Effector memory CD4-positive, alpha-beta T cell (primary cell): ENCODE results near the gene ZKSCAN7.
"Not testable (repeated sequence)": the region's sequence is repeated elsewhere in the genome, so short reads cannot be mapped to it uniquely, and the experiment has no call there.

Source experiments
- DNase-seq, 3 donors: peaks; one replicate each; pipeline ENCODE4 v3.0.0-alpha.2; 2020
- H3K27ac ChIP-seq: 2 replicates; pipeline ENCODE4 v1.7.0; 2013; ENCODE audit warnings: mild to moderate bottlenecking, low read length, moderate library complexity; ENCODE audit not compliant: insufficient read depth, poor library complexity, severe bottlenecking
- H3K27me3 ChIP-seq: replicated peaks from 2 replicates; pipeline ENCODE4 v1.7.0; 2013; ENCODE audit warnings: mild to moderate bottlenecking, low read length; ENCODE audit not compliant: insufficient read depth, control insufficient read depth, poor library complexity, severe bottlenecking
- H3K36me3 ChIP-seq: 2 replicates; pipeline ENCODE4 v1.7.0; 2013; ENCODE audit warnings: mild to moderate bottlenecking, low read length, moderate library complexity; ENCODE audit not compliant: control insufficient read depth, insufficient read depth
- H3K4me1 ChIP-seq: 2 replicates; pipeline ENCODE4 v1.7.0; 2013; ENCODE audit warnings: low read length, mild to moderate bottlenecking; ENCODE audit not compliant: control insufficient read depth, insufficient read depth, poor library complexity, severe bottlenecking
- H3K4me3 ChIP-seq: 2 replicates; pipeline ENCODE4 v1.7.0; 2013; ENCODE audit warnings: low read length, low read depth, mild to moderate bottlenecking; ENCODE audit not compliant: insufficient read depth, poor library complexity, severe bottlenecking
- H3K9me3 ChIP-seq: 2 replicates; pipeline ENCODE4 v1.7.0; 2013; ENCODE audit warnings: mild to moderate bottlenecking, low read length, moderate library complexity; ENCODE audit not compliant: control insufficient read depth

ZKSCAN7 gene

GRCh38 chr3:44568561-44568960 lies 13.6 kb downstream of the ZKSCAN7 start:
- no peaks in the 10 kb centered on the region for H3K27me3 ChIP-seq
- peaks cover 21% of the 10 kb centered on the region for H3K36me3 ChIP-seq
- no peak overlapping the region for H3K27ac ChIP-seq
- no peaks in the 10 kb centered on the region for H3K4me1 ChIP-seq
- no peak for DNase-seq
- H3K9me3 ChIP-seq: peaks cover 19% of the 10 kb centered on the region
- no peak overlapping the region for H3K4me3 ChIP-seq

- DNase-seq: no peak
- H3K36me3 ChIP-seq: peaks cover 18% of the 10 kb centered on the region
- H3K9me3 ChIP-seq: peaks cover 19% of the 10 kb centered on the region
- no peaks in the 10 kb centered on the region for H3K4me1 ChIP-seq
- no peak overlapping the region for H3K4me3 ChIP-seq
- no peaks in the 10 kb centered on the region for H3K27me3 ChIP-seq
- no peak overlapping the region for H3K27ac ChIP-seq
These were observed 16.0 kb downstream of the ZKSCAN7 start for GRCh38 chr3:44571024-44571423.

- H3K36me3 ChIP-seq: no peaks in the 10 kb centered on the region
- DNase-seq: no peak
- no peaks in the 10 kb centered on the region for H3K27me3 ChIP-seq
- H3K9me3 ChIP-seq: peaks cover 3% of the 10 kb centered on the region
- no peak overlapping the region for H3K4me3 ChIP-seq
- H3K4me1 ChIP-seq: no peaks in the 10 kb centered on the region
- H3K27ac ChIP-seq: no peak overlapping the region
These were observed 21.6 kb downstream of the ZKSCAN7 start for GRCh38 chr3:44576613-44577012.

- not testable (repeated sequence) for H3K36me3 ChIP-seq, DNase-seq, H3K9me3 ChIP-seq, H3K27ac ChIP-seq, H3K4me1 ChIP-seq, H3K27me3 ChIP-seq, H3K4me3 ChIP-seq
These were observed 22.5 kb downstream of the ZKSCAN7 start for GRCh38 chr3:44577354-44577952.

- H3K9me3 ChIP-seq, H3K27me3 ChIP-seq, H3K36me3 ChIP-seq, DNase-seq, H3K27ac ChIP-seq, H3K4me1 ChIP-seq, H3K4me3 ChIP-seq: not testable (repeated sequence)
These were observed 23.3 kb downstream of the ZKSCAN7 start for GRCh38 chr3:44578316-44578715.

- not testable (repeated sequence) for H3K9me3 ChIP-seq, H3K4me3 ChIP-seq, H3K36me3 ChIP-seq, H3K27ac ChIP-seq, H3K27me3 ChIP-seq, DNase-seq, H3K4me1 ChIP-seq
These were observed 24.0 kb downstream of the ZKSCAN7 start for GRCh38 chr3:44578924-44579515.

- not testable (repeated sequence) for H3K27ac ChIP-seq, H3K27me3 ChIP-seq, DNase-seq, H3K9me3 ChIP-seq, H3K36me3 ChIP-seq, H3K4me1 ChIP-seq, H3K4me3 ChIP-seq
These were observed 24.8 kb downstream of the ZKSCAN7 start for GRCh38 chr3:44579749-44580148.

GRCh38 chr3:44580971-44581370 lies 26.0 kb downstream of the ZKSCAN7 start:
- not testable (repeated sequence) for H3K36me3 ChIP-seq, H3K4me1 ChIP-seq, H3K9me3 ChIP-seq, DNase-seq, H3K27ac ChIP-seq, H3K4me3 ChIP-seq
- peaks cover 13% of the 10 kb centered on the region for H3K27me3 ChIP-seq

GRCh38 chr3:44584646-44585501 lies 29.9 kb downstream of the ZKSCAN7 start, which contains the start of gene ZNF660:
Gene ZNF660 (plus strand): TSS chr3:44584964. CDS start chr3:44594194, 9,230 bp downstream.
- no peaks in the 10 kb centered on the region for H3K36me3 ChIP-seq
- H3K4me3 ChIP-seq: no peak within 1 kb of the TSS
- H3K27me3 ChIP-seq: peaks cover 13% of the 10 kb centered on the region
- no peak within 1 kb of the TSS for H3K27ac ChIP-seq
- H3K4me1 ChIP-seq: no peaks in the 10 kb centered on the region
- H3K9me3 ChIP-seq: no peaks in the 10 kb centered on the region
- DNase-seq: no peak

GRCh38 chr3:44596621-44597020 lies 41.6 kb downstream of the ZKSCAN7 start:
- H3K4me1 ChIP-seq: no peaks in the 10 kb centered on the region
- no peaks in the 10 kb centered on the region for H3K36me3 ChIP-seq
- DNase-seq: no peak
- no peak overlapping the region for H3K27ac ChIP-seq
- no peak overlapping the region for H3K4me3 ChIP-seq
- H3K9me3 ChIP-seq: no peaks in the 10 kb centered on the region
- H3K27me3 ChIP-seq: no peaks in the 10 kb centered on the region
